GM20000 (cell line): Measurements from ENCODE around the gene INO80C.

Experiments
- DNase-seq: peaks from one replicate; pipeline ENCODE4 v3.0.0; 2012; ENCODE audit warnings: low spot score
- TF ChIP-seq, protein P1 (sequence below): IDR thresholded peaks from 2 replicates; pipeline ENCODE4 v1.5.1; 2012; ENCODE audit warnings: mild to moderate bottlenecking, control low read depth; ENCODE audit errors: extremely low read depth, missing control alignments

Gene INO80C

GRCh38 chr18:35497370-35498197 lies at the start of gene INO80C:
Gene INO80C, minus strand, starts transcription at chr18:35497960. Its CDS starts 86 bp downstream, at chr18:35497874.
- peak; percentile 88 for DNase-seq

GRCh38 chr18:35547008-35547605 lies 49.3 kb upstream of the INO80C start:
- TF ChIP-seq, protein P1, sequence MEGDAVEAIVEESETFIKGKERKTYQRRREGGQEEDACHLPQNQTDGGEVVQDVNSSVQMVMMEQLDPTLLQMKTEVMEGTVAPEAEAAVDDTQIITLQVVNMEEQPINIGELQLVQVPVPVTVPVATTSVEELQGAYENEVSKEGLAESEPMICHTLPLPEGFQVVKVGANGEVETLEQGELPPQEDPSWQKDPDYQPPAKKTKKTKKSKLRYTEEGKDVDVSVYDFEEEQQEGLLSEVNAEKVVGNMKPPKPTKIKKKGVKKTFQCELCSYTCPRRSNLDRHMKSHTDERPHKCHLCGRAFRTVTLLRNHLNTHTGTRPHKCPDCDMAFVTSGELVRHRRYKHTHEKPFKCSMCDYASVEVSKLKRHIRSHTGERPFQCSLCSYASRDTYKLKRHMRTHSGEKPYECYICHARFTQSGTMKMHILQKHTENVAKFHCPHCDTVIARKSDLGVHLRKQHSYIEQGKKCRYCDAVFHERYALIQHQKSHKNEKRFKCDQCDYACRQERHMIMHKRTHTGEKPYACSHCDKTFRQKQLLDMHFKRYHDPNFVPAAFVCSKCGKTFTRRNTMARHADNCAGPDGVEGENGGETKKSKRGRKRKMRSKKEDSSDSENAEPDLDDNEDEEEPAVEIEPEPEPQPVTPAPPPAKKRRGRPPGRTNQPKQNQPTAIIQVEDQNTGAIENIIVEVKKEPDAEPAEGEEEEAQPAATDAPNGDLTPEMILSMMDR, result no peak
- no peak for DNase-seq

More at GRCh38 chr18:35497370-35498197, at the start of gene INO80C:
- TF ChIP-seq, protein P1, result no peak

GRCh38 chr18:35542356-35542755 lies 44.6 kb upstream of the INO80C start:
- TF ChIP-seq, protein P1, result no peak
- no peak for DNase-seq

DNA sequence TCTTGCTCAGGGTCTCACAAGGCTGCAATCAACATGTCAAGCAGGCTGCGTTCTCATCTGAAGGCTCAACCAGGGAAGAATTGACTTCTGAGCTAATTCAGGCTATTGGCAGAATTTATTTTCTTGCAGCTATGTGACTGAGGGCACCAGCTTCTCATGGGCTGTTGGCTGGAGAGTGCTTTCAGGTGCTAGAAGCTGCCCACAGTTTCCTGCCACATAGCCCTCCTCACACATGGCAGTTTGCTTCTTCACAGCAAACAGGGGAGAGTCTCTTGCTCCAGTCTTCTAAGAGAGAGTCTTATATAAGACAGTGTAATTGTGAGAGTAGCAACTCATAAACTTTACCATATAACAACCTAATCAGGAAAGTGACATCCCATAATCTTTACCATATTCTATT lies 37.5 kb upstream of the INO80C start:
- TF ChIP-seq, protein P1, result no peak
- DNase-seq, result no peak

DNA sequence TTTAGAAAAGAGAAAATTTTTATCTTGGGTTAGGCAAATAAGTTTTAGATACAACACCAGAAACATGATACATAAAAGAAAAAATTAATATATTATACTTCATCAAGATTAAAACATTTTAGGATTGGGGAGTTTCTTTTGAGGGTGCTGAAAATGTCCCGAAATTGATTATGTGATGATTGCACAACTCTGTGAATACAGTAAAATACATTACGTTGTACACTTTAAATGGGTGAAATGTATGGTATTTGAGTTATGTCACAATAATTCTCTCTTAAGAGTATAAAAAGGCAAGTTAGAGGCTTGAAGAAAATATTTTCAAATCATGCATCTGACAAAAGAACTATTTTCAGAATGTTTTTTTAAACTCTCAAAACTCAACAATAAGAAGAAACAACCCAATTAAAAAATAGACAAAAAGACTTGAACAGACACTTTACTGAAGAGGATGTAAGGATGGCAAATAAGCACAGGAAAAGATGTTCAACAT lies 36.2 kb upstream of the INO80C start:
- TF ChIP-seq, protein P1, result no peak
- no peak for DNase-seq

- no peak for DNase-seq
- TF ChIP-seq, protein P1, result no peak
Measured at GRCh38 chr18:35528749-35529274, 31.1 kb upstream of the INO80C start.
